HG03039 (cell line): ENCODE data around the gene SUGCT.
"Not testable (repeated sequence)": the region's sequence is repeated elsewhere in the genome, so short reads cannot be mapped to it uniquely, and the experiment has no call there.

ENCODE experiments used
- ATAC-seq: cut with Tn5 transposase; IDR thresholded peaks from one replicate; pipeline ENCODE4 v1.9.1; 2021; ENCODE audit warnings: mild to moderate bottlenecking, moderate library complexity; ENCODE audit not compliant: unreplicated experiment

SUGCT gene

GRCh38 chr7:40244226-40244625, 109.4 kb downstream of the SUGCT start:
- ATAC-seq = no peak

GRCh38 chr7:40248681-40249080, 113.9 kb downstream of the SUGCT start:
- no peak for ATAC-seq

- not testable (repeated sequence) for ATAC-seq
These were observed 118.6 kb downstream of the SUGCT start for GRCh38 chr7:40253444-40253843.

- ATAC-seq = no peak
These were observed 129.1 kb downstream of the SUGCT start for GRCh38 chr7:40263752-40264390.

GRCh38 chr7:40267583-40267982, 132.8 kb downstream of the SUGCT start:
- ATAC-seq = no peak

- ATAC-seq = not testable (repeated sequence)
These were observed 134.0 kb downstream of the SUGCT start for GRCh38 chr7:40268810-40269209.

- ATAC-seq = no peak
These were observed 141.3 kb downstream of the SUGCT start for GRCh38 chr7:40276061-40276460.

GRCh38 chr7:40279991-40280390, 145.2 kb downstream of the SUGCT start:
- no peak for ATAC-seq

- ATAC-seq = no peak
These were observed 148.1 kb downstream of the SUGCT start for GRCh38 chr7:40282858-40283257.

GRCh38 chr7:40283391-40283790, 148.6 kb downstream of the SUGCT start:
- no peak for ATAC-seq

- ATAC-seq = no peak
These were observed 154.0 kb downstream of the SUGCT start for GRCh38 chr7:40288827-40289226.

GRCh38 chr7:40297741-40298311, 163.0 kb downstream of the SUGCT start:
- no peak for ATAC-seq

- ATAC-seq = no peak
These were observed 163.6 kb downstream of the SUGCT start for GRCh38 chr7:40298421-40298820.

- ATAC-seq = no peak
These were observed 164.3 kb downstream of the SUGCT start for GRCh38 chr7:40299097-40299496.

GRCh38 chr7:40300146-40300670, 165.4 kb downstream of the SUGCT start:
- no peak for ATAC-seq

GRCh38 chr7:40301486-40302068, 166.8 kb downstream of the SUGCT start:
- no peak for ATAC-seq

- no peak for ATAC-seq
These were observed 169.2 kb downstream of the SUGCT start for GRCh38 chr7:40303996-40304395.

GRCh38 chr7:40305229-40305628, 170.4 kb downstream of the SUGCT start:
- ATAC-seq = no peak

- ATAC-seq = no peak
These were observed 171.2 kb downstream of the SUGCT start for GRCh38 chr7:40306025-40306424.

GRCh38 chr7:40306596-40306995, 171.8 kb downstream of the SUGCT start:
- ATAC-seq = no peak

- no peak for ATAC-seq
These were observed 175.5 kb downstream of the SUGCT start for GRCh38 chr7:40310258-40310657.

- peak; percentile 99 for ATAC-seq
These were observed 176.5 kb downstream of the SUGCT start for GRCh38 chr7:40311307-40311706.
